HPDE6-E6E7 (cell line): ENCODE results near the gene GPRC6A.

Source experiments
- DNase-seq: peaks from one replicate; pipeline ENCODE4 v3.0.0; 2011; ENCODE audit warnings: missing footprints; ENCODE audit errors: extremely low spot score

Gene GPRC6A

DNA sequence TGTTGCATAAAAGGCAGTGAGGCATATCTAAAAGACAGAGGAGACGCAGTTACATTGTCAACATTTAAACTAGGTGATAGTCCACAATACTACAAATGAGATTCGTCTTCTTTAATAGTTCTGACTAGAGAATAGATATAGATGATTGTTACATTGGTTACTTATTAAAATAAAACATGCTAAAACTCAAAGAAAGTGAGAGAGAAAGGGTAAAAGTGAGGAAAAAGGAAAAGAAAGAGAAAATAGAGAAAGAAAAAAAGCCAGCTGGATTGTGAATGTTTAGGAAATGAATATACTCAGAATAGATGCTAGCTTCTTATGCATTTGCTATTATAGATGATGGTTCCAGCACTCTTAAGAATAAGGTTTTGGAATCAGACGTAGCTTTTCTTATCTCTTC lies 35.7 kb downstream of the GPRC6A start:
- no peak for DNase-seq

DNA sequence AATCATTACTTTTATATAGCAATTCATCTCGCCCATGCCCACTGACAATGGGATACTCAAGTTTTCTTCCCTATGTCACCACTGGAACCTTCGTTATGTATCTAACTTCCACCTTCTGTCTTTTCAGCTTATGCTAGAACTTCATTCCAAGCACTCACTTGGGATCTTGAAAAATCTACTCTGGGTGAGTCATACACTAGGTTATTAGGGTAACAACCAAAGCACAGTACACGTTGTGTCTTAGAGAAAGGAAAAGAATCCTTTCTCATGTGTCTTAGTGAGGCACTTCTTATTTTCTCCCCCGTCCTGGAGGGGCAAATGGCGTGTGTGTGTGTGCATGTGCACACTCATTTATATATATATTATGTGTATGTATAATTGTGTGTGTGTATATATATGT lies 45.0 kb downstream of the GPRC6A start:
- no peak for DNase-seq

DNA sequence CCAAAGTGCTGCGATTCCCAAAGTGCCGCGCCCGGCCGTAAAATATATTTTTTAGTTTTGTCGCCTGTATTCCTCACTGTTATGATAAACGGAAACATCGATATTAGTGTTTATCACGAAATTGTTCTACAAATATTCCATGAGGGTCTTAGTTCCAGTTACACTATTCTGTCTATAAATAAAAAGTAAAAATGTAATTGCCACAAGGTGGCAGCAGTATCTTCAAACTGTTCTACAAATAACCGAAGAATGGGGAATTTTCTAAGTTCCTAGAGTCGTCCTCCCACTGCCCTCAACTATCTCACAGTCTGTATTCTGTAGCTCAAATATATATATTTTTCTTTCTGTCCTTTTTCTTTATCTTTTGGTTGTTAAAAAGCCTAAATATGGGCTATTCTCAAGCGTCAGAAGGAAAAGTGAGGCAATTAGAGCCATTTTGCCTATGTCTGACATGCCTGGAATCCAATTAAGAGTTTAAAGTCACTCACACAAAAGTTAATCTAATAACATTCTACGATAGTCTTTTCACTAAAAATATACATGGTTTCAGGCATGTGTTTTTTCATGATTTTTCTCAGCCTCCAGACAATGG lies 49.2 kb downstream of the GPRC6A start:
- DNase-seq: no peak

DNA sequence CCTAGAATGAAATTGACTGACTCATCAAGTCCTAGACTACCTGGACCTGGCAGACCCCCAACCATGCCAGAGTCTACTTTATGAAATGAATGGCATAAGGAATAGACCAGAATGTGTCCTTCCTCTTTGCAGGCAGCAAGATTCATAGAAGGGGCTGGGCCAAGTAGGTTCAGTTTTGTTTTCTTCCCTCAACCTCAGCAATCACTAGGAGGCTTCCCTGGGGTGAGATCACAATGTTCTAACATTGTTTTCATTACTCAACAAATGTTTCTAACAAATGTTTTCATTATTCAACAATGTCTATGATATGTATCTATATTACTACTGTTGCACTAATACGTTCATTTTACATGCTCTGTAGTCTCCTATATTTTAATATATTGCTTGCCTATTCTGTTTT lies 55.0 kb downstream of the GPRC6A start:
- no peak for DNase-seq

DNA sequence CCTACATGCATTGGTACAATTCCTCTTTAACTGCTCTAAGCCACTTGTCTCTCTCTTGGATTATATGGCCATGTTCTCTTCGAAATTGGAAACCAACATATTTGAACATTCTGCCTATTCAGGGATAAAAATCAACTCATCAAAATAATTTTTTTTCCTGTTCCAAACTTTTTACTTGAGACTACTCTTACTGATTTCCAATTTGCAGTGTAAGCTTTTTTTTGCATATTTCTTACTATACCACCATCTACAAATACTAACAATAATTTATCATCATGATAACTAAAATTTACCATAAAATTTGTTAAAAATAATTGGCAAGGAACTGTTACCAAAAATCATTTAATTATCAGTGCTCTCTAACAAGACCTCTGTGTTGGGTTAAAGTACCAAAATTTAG lies 56.4 kb downstream of the GPRC6A start:
- DNase-seq: no peak

DNA sequence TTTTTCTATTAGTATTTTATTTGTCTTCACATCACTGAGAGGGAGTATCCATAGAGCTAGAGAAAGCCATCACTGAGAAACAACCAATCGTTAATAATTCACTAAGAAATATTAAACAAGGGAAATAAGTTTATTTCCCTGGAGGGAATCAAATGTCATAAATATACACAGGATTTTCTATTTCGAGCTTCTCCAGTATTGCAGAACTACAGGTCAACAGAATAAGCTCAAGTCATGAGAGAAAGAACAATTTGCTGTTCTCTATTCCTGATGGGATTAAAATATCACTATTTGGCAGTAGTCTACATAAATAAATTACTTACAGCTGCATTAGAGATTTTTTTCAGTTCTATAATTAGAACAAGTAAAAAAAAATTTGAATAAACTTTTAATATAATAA lies 61.2 kb downstream of the GPRC6A start:
- DNase-seq: no peak

DNA sequence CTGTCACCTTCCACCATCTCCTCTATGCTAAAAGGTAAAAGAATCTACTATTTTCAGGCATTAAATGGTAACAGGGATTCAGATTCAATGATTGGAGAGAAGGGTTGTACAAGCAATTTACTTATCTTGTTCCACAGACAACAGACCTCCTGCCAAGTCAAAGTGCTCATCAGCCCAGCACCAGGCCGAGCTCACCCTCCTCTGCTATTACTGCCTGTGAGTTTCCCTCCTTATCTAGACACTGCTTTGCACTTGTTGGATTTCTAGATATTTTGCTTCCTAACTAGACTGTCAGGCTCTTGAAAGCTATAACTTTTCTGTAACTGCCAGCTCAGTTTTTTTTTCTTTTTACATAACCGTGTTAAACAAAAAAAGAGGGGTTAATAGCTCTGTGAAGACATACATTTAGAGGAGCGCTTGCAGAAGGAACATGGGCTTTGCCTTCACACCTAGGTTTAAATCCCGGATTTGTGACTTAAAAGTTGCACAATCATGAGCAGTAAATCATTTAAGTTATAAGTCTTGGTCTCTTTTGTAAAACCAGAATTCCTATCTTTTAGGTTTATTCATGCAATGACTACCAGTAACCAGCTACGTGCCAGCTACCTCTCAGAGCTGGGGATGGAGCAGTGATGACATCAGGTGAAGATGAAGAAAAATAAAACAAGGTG lies 62.2 kb downstream of the GPRC6A start:
- no peak for DNase-seq

DNA sequence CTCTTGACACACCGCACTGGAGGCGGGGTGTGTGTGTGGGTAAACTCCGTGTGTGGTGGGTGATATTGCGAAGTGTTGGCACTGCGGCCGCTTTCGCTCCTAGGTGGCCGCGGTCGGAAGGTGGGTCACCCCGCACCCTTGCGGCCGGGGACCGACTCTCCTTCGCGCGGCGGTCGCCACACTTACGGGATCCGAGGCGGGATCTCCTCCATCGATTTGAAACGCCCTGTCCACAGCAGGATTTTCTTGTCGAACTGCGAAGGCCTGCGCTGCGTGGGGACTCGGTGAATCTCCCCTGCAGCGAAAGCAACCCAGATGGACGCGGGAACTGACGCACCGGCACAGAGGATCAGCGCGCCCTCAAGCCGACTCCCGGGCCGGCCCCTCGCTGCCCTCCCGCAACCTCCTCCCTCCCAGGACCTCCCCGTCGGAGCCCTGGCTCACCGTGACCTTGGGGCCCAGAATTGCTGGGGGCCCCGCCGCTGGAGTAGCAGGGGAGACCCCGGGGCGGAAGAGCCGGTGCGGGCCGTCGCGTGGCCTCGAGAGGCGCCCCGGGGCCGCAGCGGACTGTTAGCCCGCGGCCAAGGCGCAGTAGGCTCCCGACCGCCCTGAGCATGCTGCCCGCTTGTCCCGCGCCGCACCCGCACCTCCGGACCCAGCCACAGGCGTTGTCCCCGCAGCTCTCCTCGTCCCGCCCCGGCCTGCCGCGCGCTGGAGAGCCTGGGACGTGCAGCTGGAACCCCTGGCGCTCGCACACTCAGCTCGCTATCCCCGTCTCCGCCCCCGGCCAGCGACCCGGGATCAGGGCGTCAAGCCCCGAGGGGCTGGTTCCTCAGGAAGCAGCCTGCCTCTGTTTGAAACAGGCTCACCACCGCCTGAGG lies 63.7 kb downstream of the GPRC6A start, which contains the start of gene FAM162B:
FAM162B (minus strand) TSS at position 759 of the 881 bp plus-strand sequence; CDS start at position 616, 143 bp downstream.
- DNase-seq: peak; percentile 10

DNA sequence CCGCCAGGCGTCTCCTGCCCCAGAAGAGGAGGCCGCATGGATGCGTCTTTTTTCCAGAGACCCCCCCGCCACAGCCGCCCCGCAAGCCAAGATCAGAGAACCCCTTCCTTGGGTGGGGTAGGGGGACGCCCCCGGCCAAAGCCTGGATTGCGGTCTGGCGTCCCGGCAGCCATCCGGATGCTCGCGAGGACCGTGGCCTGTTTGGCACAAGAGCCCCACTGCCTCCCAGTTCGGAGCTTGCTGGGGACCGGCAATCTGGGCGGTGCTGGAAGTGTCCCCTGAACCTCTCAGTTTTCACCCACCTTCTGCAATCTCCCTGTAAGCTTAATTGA lies 64.3 kb downstream of the GPRC6A start:
- no peak for DNase-seq

DNA sequence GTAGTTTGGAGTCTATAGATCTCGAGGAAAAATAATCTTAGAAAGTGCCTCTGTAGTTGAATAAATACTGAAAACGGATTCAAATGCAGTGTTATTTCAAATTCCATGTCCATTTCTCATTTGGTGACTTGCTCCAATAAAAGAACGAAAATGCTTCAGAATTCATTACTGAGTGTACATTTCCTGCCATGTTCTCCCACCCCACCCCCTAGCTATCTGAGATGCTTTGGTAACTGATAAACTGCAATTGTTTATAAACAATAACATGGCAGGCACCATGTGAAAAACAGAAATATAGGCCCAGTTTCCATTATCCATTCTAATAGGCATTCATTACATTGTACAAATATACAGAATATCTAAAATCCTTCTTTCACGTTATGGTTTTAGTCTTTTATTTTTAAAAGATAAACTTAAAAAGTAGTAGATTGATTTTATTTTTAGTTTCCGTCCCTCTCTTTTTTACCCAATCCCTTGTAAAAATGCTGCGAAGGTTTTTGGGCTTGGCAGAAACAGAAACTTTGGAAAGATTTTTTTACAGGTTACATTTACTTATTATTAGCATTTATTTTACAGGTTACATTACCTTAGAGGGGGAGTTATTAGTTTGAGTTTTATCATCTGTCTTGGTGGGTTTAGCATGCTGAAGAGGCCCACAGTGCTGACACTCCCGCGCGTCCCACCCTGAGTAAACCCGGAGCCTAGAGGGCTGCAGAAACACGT lies 64.8 kb downstream of the GPRC6A start:
- no peak for DNase-seq

DNA sequence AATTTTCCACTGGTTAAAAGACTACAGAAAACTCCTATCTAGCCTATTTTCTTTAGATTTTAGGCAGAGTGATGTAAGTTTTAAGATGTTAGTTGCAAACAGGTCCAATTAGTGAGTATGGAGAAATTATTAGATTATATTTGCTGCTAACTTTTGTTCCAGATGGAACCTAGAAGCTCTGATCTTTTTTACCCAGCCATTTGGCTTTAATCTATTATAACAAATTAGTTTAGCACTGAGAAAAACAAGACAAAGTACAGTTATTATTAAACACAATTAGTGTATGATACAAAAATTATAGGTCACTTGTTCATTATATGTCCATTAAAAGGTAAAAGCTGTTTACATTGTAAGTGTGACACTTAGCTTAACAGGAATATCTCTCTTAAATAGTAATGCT lies 65.8 kb downstream of the GPRC6A start:
- DNase-seq: no peak

DNA sequence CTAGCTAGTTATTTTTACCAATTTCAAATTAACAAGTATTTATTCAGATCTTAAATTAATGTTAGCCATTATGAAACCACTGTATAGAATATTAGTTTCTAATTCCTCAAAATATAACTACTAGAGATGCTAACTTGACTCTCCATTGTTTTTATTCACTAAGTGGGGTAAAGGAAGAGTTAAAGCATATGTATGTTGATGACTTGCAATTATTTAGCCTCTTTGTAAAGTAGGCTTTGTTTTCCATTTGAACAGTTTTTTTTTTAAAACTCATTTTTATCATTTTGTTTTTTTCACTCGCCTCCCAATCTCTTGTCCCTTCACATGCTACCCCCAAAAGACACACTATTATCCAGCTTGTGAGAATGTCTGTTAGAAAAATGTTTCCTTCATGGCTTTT lies 66.6 kb downstream of the GPRC6A start:
- DNase-seq: no peak

DNA sequence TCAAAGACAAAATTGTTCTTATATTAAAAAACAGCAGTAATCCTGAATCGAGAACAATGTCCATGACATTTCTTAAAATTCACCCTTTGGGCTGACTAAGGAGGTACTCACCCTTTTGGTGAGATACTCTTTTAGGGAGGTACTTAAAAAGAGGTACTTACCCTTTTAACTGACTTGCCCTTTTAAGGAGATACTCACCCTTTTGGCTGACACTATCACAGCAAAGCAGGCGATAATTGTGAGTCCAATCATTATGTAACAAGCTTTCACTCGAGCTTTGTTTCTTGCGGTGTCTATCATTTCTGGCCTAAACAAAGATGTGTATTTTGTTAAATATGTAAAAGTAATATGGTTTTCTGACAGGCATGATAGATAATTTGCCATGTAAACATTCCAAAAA lies 67.1 kb downstream of the GPRC6A start:
- no peak for DNase-seq

DNA sequence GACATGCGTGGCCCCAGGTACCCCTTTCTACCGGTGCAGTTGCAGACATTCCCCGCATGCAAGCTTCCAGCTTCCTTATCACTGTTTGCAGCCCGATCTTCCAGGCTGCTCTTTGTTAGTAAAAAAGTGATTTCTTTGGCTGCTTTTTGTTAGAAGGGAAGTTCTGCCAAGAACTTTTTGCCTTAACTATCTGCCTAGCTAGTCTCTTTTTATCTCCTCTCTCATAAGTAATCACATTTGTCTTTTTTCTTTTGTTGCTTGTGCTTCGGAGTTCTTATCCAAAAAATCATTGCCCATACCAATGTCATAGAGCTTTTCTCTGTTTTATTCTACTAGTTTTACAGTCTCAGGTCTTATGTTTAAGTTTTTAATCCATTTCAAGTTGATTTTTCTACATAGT lies 83.7 kb downstream of the GPRC6A start:
- no peak for DNase-seq
